AG09309 (cell line): ENCODE data around the gene TMEM130.

Experiments
- DNase-seq: peaks from one replicate; pipeline ENCODE4 v3.0.0-alpha.2; 2010; ENCODE audit warnings: low read depth
- H3K4me3 ChIP-seq: 2 replicates; pipeline ENCODE4 v1.5.1; 2011; ENCODE audit warnings: mild to moderate bottlenecking, low read depth, low read length, moderate library complexity; ENCODE audit not compliant: control insufficient read depth
- TF ChIP-seq, protein P1 (sequence below): IDR thresholded peaks from 2 replicates; pipeline ENCODE4 v1.5.1; 2011; ENCODE audit warnings: mild to moderate bottlenecking, low read depth, low read length, inconsistent platforms; ENCODE audit not compliant: insufficient read depth, control insufficient read depth; ENCODE audit errors: missing control alignments

The TMEM130 gene

DNA sequence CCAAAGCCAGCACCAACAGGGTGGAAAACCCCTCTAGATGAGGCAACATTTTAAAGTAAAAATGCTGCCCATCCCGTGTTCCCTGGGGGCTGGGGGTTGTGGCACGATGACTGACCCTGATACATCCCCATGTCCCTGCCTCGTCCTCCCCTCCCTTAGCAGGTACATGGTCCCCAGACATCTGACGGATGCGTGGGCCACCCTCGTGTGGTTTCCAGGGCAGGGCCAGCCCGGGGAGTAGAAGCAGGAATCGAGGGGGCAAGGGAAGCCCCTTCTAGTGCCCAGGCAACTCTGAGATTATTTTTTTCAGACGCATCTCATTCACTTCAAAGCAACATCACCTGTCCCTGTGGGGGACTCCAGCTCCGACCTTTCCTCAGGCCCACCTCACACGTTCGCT lies 3.5 kb downstream of the TMEM130 start:
- TF ChIP-seq, protein P1, sequence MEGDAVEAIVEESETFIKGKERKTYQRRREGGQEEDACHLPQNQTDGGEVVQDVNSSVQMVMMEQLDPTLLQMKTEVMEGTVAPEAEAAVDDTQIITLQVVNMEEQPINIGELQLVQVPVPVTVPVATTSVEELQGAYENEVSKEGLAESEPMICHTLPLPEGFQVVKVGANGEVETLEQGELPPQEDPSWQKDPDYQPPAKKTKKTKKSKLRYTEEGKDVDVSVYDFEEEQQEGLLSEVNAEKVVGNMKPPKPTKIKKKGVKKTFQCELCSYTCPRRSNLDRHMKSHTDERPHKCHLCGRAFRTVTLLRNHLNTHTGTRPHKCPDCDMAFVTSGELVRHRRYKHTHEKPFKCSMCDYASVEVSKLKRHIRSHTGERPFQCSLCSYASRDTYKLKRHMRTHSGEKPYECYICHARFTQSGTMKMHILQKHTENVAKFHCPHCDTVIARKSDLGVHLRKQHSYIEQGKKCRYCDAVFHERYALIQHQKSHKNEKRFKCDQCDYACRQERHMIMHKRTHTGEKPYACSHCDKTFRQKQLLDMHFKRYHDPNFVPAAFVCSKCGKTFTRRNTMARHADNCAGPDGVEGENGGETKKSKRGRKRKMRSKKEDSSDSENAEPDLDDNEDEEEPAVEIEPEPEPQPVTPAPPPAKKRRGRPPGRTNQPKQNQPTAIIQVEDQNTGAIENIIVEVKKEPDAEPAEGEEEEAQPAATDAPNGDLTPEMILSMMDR = no peak
- no peak overlapping the region for H3K4me3 ChIP-seq
- no peak for DNase-seq

DNA sequence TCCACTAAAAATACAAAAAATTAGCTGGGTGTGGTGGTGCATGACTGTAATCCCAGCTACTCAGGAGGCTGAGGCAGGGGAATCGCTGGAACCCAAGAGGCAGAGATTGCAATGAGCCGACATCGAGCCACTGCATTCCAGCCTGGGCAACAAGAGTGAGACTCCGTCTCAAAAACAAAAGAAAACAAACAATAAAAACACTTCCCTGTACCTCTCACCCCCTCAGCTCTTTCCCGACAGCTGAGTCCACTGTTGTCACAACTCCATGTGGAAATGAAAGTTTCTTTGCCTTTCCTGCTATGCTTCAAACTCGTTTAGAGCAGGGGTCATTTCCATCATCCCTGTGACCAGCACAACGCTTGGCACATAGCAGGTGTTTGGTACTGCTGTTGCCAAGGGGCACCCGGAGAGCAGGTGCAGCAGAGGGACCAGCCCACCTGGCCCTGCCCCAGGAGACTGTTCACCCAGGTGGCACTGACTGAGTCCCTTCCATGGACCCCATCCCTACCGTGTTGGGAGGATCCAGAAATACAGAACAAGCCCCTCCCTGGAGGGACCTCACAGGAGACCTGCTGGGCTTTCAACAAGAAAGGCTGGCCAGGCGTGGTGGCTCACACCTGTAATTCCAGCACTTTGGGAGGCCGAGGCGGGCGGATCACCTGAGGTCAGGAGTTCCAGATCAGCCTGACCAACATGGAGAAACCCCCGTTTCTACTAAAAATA lies 4.9 kb downstream of the TMEM130 start:
- TF ChIP-seq, protein P1 = no peak
- DNase-seq = no peak
- H3K4me3 ChIP-seq = no peak overlapping the region

DNA sequence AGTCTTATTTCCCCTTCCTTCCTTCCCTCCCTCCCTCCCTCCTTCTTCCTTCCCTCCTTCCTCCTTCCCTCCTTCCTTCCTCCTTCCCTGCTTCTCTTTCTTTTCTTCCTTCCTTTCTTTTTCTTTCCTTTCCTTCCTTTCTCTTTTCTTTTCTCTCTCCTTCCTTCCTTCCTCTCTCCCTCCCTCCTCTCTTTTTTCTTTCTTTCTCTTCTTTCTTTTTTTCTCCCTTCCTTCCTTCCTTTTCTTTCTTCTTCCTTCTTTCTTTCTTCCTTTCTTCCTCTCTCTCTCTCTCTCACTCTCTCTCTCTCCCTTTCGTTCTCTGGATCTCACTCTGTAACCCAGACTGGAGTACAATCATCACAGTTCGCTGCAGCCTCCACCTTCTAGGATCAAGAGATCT lies 6.2 kb downstream of the TMEM130 start:
- TF ChIP-seq, protein P1 = no peak
- H3K4me3 ChIP-seq = no peak overlapping the region
- DNase-seq = no peak

DNA sequence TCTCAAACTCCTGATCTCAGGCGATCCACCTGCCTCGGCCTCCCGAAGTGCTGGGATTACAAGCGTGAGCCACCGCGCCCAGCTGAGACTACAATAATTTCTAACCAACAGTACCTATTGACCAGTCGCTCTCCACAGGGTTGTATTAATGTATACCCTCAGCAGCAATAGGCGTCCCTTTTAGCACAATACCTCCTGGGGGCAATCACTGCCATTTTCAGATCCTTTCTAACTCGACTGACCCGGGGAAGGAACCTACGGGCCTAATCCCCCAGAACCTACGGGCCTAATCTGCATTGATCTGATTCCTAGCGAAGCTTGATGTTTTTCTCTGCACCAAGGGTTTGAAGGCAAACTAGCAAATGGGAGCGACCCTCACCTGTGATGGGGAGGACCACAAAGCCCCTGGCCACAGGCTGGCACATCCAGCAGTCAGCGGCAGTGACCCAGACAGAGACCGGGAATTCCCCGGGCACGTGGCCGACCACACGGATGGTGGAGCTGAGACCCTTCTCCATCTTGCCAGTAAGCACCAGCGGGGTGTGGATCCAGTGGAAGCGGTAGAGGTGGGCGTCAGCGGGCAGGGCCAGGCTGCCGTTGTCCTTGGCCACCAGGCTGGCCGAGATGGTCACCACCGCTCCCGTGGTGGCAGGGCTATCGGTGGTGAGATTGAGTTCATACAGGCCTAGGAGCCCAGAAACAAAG lies 6.9 kb downstream of the TMEM130 start:
- H3K4me3 ChIP-seq = no peak overlapping the region
- DNase-seq = no peak
- TF ChIP-seq, protein P1 = no peak

DNA sequence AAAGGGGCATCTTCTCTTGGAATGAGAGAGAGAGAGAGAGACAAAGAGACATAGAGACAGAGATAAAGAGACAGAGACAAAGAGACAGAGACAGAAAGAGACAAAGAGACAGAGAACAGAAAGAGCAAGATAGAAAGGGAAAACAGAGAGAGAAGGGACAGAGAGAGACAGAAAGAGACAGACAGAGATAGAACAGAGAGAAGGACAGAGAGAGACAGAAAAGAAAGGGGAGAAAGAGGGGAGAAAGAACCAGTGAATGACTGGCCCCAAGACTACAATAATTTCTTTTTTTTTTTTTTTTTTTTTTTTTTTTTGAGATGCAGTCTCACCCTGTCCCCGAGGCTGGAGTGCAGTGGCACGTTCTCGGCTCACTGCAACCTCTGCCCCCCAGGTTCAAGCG lies 7.6 kb downstream of the TMEM130 start:
- no peak for DNase-seq
- TF ChIP-seq, protein P1 = no peak
- no peak overlapping the region for H3K4me3 ChIP-seq

DNA sequence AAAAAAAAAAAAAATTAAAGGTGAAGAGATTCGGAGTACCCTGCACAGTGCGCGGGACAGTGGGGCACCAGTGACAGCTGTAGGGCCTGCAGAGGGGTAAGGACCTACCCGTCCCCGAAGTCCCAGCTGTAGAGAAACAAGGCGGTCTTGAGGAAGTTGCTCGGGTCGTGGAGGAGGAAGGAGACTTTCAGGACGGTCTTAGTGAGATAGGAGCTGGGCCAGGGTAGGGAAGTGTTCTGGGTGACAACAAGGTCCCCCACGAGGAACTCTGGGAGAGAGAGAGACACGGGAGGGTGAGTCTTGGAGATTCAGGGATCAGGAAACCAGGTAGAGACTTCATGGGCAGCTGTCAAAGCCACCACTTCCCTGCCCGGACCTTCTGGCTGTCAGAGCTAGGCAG lies 9.7 kb downstream of the TMEM130 start:
- TF ChIP-seq, protein P1 = no peak

More for the DNA sequence above, 9.7 kb downstream of the TMEM130 start:
- no peak for DNase-seq
- no peak overlapping the region for H3K4me3 ChIP-seq
